K562 (cell line): Measurements from ENCODE around the gene PARD3. TPM values are rescaled to one million over a fixed set of nuclear protein-coding genes. Genes with fewer than 3 reads are reported as not detected.

Experiments used
- ATAC-seq: fragments of 200-7000 bp; cut with Tn5 transposase; 3 replicates; pipeline ENCODE4 v1.9.1; 2020; ENCODE audit warnings: moderate library complexity
- BruUV-seq: library from RNA; stranded (reverse); fragments of 400-500 nt; replicated peaks from 2 replicates; lab custom pipeline; 2021; lab: Mats Ljungman, UMichigan
- CTCF ChIA-PET: fragments of 300-600 bp; formaldehyde crosslinking; extraction: SDS; loops from one replicate; lab custom pipeline; 2021; ENCODE audit warnings: low intra/inter-chr PET ratio; lab: Yijun Ruan, JAX
- POLR2A ChIA-PET: fragments of 300-600, 350-650 bp; sonication (Branson Sonifier 250); formaldehyde crosslinking; extraction: SDS; loops from one replicate; lab custom pipeline; 2021; ENCODE audit warnings: antibody characterized with exemption, inconsistent platforms; lab: Yijun Ruan, JAX
- DNase-seq, 4 experiments: peaks; one replicate each; pipeline versions ENCODE4 v3.0.0 to v3.0.0-alpha.2; 2011 to 2018; ENCODE audit warnings: low spot score in 3 of 4, mixed read lengths in 3 of 4; ENCODE audit errors: extremely low read depth in 1 of 4
- FAIRE-seq: peaks from 2 replicates; lab custom pipeline; 2011; peaks lifted over from hg19 to GRCh38; lab: Jason Lieb, UNC
- H2AFZ ChIP-seq: 2 replicates; pipeline ENCODE4 v1.6.0; 2011; ENCODE audit warnings: low read depth, low read length, control low read depth, inconsistent platforms
- H3K27ac ChIP-seq: fragments of 200-600 bp; 3 replicates; pipeline ENCODE4 v1.8.0; 2011; ENCODE audit warnings: low read depth, mild to moderate bottlenecking, control low read depth, inconsistent platforms, low read length, moderate library complexity, mixed read lengths; ENCODE audit errors: extremely low read depth
- H3K27me3 ChIP-seq, 2 experiments: fragments of 300-600 bp in 1 of 2; 2 replicates in 1 of 2; 3 replicates in 1 of 2; pipeline versions ENCODE4 v1.6.0 to v1.8.0; 2011; ENCODE audit warnings: inconsistent platforms in 2 of 2, low read length in 2 of 2, mild to moderate bottlenecking in 1 of 2, mixed read lengths in 1 of 2, moderate library complexity in 1 of 2; ENCODE audit not compliant: control insufficient read depth in 2 of 2, insufficient read depth in 2 of 2
- H3K36me3 ChIP-seq: fragments of 300-600 bp; 3 replicates; pipeline ENCODE4 v1.8.0; 2011; ENCODE audit warnings: mild to moderate bottlenecking, low read length, inconsistent platforms; ENCODE audit not compliant: control insufficient read depth, insufficient read depth
- H3K4me1 ChIP-seq, 2 experiments: fragments of 200-600 bp in 1 of 2; replicated peaks in 1 of 2; 2 replicates in 1 of 2; 3 replicates in 1 of 2; pipeline versions ENCODE4 v1.5.1 to v1.8.0; 2011; ENCODE audit warnings: inconsistent platforms in 2 of 2, low read length in 2 of 2, mild to moderate bottlenecking in 1 of 2, mixed read lengths in 1 of 2, moderate library complexity in 1 of 2; ENCODE audit not compliant: control insufficient read depth in 2 of 2, insufficient read depth in 2 of 2
- H3K4me2 ChIP-seq: 2 replicates; pipeline ENCODE4 v1.6.1; 2011; ENCODE audit warnings: low read length, control low read depth, inconsistent platforms, mixed read lengths; ENCODE audit not compliant: insufficient read depth
- H3K4me3 ChIP-seq: fragments of 200-600 bp; sonication (generic), shearing (Covaris generic); 2 replicates; pipeline ENCODE4 v1.5.1; 2016; ENCODE audit warnings: control low read depth, inconsistent platforms
- H3K79me2 ChIP-seq: fragments of 200-600 bp; 3 replicates; pipeline ENCODE4 v1.8.0; 2011; ENCODE audit warnings: low read length, inconsistent platforms; ENCODE audit not compliant: control insufficient read depth, insufficient read depth
- H3K9ac ChIP-seq, 2 experiments: 2 replicates each; pipeline versions ENCODE4 v1.6.0 to v1.6.1; 2011; ENCODE audit warnings: low read depth in 2 of 2, low read length in 2 of 2, control low read depth in 1 of 2, inconsistent platforms in 1 of 2, mild to moderate bottlenecking in 1 of 2, mixed read lengths in 1 of 2; ENCODE audit not compliant: insufficient read depth in 1 of 2
- H3K9me1 ChIP-seq: one replicate; pipeline ENCODE4 v1.6.0; 2011; ENCODE audit warnings: inconsistent platforms, mild to moderate bottlenecking, low read length, moderate library complexity; ENCODE audit not compliant: control insufficient read depth, insufficient read depth
- H3K9me3 ChIP-seq: replicated peaks from 2 replicates; pipeline ENCODE4 v1.5.1; 2011; ENCODE audit warnings: low read depth, low read length, inconsistent platforms; ENCODE audit not compliant: control insufficient read depth, insufficient read depth
- H4K20me1 ChIP-seq: replicated peaks from 2 replicates; pipeline ENCODE4 v1.6.1; 2011; ENCODE audit warnings: low read length, inconsistent platforms, mixed read lengths; ENCODE audit not compliant: control insufficient read depth, insufficient read depth
- CCNT2 ChIP-seq: IDR thresholded peaks from 2 replicates; pipeline ENCODE4 v1.6.1; 2011; ENCODE audit warnings: borderline replicate concordance, low read depth, mild to moderate bottlenecking, moderate library complexity, mixed read lengths, low read length; ENCODE audit not compliant: insufficient read length; ENCODE audit errors: extremely low read depth
- COPS2 ChIP-seq: fragments of 450-650 bp; conservative IDR thresholded peaks from 2 replicates; pipeline ENCODE4 v1.6.1; 2016; ENCODE audit warnings: mild to moderate bottlenecking, moderate library complexity
- GABPA ChIP-seq: fragments of 200-800 bp; sonication (Bioruptor generic); conservative IDR thresholded peaks from 2 replicates; pipeline ENCODE4 v1.6.1; 2016; ENCODE audit warnings: low read depth, missing genetic modification characterization, missing compliant biosample characterization
- GATAD2A ChIP-seq: fragments of 450-650 bp; IDR thresholded peaks from 2 replicates; pipeline ENCODE4 v1.6.1; 2017
- HIVEP1 ChIP-seq: fragments of 250-450 bp; sonication (Bioruptor Pico); IDR thresholded peaks from 2 replicates; pipeline ENCODE4 v1.4.0; 2020; ENCODE audit warnings: mild to moderate bottlenecking
- SETDB1 ChIP-seq: IDR thresholded peaks from one replicate; pipeline ENCODE4 v1.6.1; 2012; ENCODE audit warnings: low read length, control low read depth, inconsistent platforms
- SRSF1 ChIP-seq: fragments of 200-400 bp; formaldehyde crosslinking; IDR thresholded peaks from 2 replicates; pipeline ENCODE4 v1.6.1; 2017; ENCODE audit warnings: mild to moderate bottlenecking, low read depth, low read length, moderate library complexity
- TEAD2 ChIP-seq: fragments of 450-650 bp; IDR thresholded peaks from 2 replicates; pipeline ENCODE4 v1.6.1; 2016; ENCODE audit warnings: missing genetic modification characterization, control low read depth, missing compliant biosample characterization
- ZNF23 ChIP-seq: fragments of 250-450 bp; sonication (Bioruptor Pico); IDR thresholded peaks from 2 replicates; pipeline ENCODE4 v1.4.0; 2020; ENCODE audit warnings: mild to moderate bottlenecking
- ZNF277 ChIP-seq: fragments of 250-450 bp; sonication (Bioruptor Pico); IDR thresholded peaks from 2 replicates; pipeline ENCODE4 v1.8.0; 2022; ENCODE audit warnings: inconsistent platforms, mild to moderate bottlenecking, moderate library complexity, borderline replicate concordance
- ZNF282 ChIP-seq: sonication (generic); formaldehyde crosslinking; IDR thresholded peaks from 2 replicates; pipeline ENCODE4 v1.8.1; 2023; ENCODE audit warnings: missing genetic modification reagents
- ZNF436 ChIP-seq: fragments of 250-450, 450-650 bp; sonication (Bioruptor Pico); formaldehyde crosslinking; IDR thresholded peaks from 2 replicates; pipeline ENCODE4 v1.7.0; 2020; ENCODE audit warnings: mild to moderate bottlenecking
- WGBS: fragments of 100-300 bp; shearing (Covaris generic); methylation state at CpG from one replicate; pipeline ENCODE4 v1.1.6; 2016; ENCODE audit warnings: low coverage, mixed read lengths; ENCODE audit not compliant: insufficient coverage; ENCODE audit errors: missing lambda C conversion rate; 5-methylcytosine and 5-hydroxymethylcytosine counted together
- in situ Hi-C: fragments of 300-500 bp; cut with MboI; formaldehyde crosslinking; loops from 4 replicates; pipeline ENCODE4 v1.15.0; 2018; ENCODE audit warnings: inconsistent platforms, mixed read lengths
- intact Hi-C: fragments of 100-400 bp; cut with micrococcal nuclease; formaldehyde crosslinking; loops from 2 replicates; pipeline ENCODE4 v1.14.2; 2022
- polyA plus RNA-seq, 8 experiments: library from polyadenylated mRNA; depleted of rRNA in 4 of 8; stranded (reverse) in 5 of 8; unstranded in 3 of 8; fragments of >200 nt; fragmentation: Nextera tagmentation in 2 of 8; fragmentation: Illumina TruSeq in 1 of 8; extraction: Ambion mirVana in 2 of 8; extraction: Trizol in 1 of 8; gene quantifications; 2 replicates each; pipeline versions ENCODE4 v1.2.1 to v1.2.3, GENCODE V29; 2011 to 2014; ENCODE audit warnings: inconsistent platforms in 1 of 8, missing spikeins in 1 of 8
- total RNA-seq, 7 experiments: library from RNA; depleted of rRNA in 6 of 7; stranded (reverse); fragments of >200 nt in 6 of 7; fragmentation: Illumina TruSeq in 2 of 7; extraction: Trizol in 2 of 7; gene quantifications; 2 replicates each; pipeline versions ENCODE4 v1.2.1 to v1.2.3, GENCODE V29; 2011 to 2021; ENCODE audit warnings: low replicate concordance in 1 of 7
- TF ChIP-seq, protein P1 (sequence below): conservative IDR thresholded peaks from 2 replicates; pipeline ENCODE4 v1.6.1; 2011; ENCODE audit warnings: low read depth, mild to moderate bottlenecking, low read length; ENCODE audit not compliant: control insufficient read depth
- TF ChIP-seq, protein P2 (sequence below): fragments of 450-650 bp; IDR thresholded peaks from 2 replicates; pipeline ENCODE4 v1.6.1; 2017; ENCODE audit warnings: mild to moderate bottlenecking, moderate library complexity
- TF ChIP-seq, protein P3 (sequence below): IDR thresholded peaks from 2 replicates; pipeline ENCODE4 v1.6.1; 2011; ENCODE audit warnings: borderline replicate concordance, low read depth, mild to moderate bottlenecking, moderate library complexity, low read length; ENCODE audit not compliant: insufficient read depth, poor library complexity, severe bottlenecking

PARD3 gene
- total and polyA plus RNA-seq, 9 of the 15 experiments (the other 6 are each of a cell fraction or from before 2014, with no cell fraction given), result 2.7 to 11.7 (median 7.7) TPM

- FAIRE-seq, result no peak
- TF ChIP-seq GABPA (tag), result no peak
- TF ChIP-seq COPS2, result no peak
- TF ChIP-seq, protein P1, sequence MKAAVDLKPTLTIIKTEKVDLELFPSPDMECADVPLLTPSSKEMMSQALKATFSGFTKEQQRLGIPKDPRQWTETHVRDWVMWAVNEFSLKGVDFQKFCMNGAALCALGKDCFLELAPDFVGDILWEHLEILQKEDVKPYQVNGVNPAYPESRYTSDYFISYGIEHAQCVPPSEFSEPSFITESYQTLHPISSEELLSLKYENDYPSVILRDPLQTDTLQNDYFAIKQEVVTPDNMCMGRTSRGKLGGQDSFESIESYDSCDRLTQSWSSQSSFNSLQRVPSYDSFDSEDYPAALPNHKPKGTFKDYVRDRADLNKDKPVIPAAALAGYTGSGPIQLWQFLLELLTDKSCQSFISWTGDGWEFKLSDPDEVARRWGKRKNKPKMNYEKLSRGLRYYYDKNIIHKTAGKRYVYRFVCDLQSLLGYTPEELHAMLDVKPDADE, result no peak
- TF ChIP-seq HIVEP1 (CRISPR knock-in tag), result no peak
- no peak for TF ChIP-seq ZNF23 (CRISPR knock-in tag)
- TF ChIP-seq, protein P2, sequence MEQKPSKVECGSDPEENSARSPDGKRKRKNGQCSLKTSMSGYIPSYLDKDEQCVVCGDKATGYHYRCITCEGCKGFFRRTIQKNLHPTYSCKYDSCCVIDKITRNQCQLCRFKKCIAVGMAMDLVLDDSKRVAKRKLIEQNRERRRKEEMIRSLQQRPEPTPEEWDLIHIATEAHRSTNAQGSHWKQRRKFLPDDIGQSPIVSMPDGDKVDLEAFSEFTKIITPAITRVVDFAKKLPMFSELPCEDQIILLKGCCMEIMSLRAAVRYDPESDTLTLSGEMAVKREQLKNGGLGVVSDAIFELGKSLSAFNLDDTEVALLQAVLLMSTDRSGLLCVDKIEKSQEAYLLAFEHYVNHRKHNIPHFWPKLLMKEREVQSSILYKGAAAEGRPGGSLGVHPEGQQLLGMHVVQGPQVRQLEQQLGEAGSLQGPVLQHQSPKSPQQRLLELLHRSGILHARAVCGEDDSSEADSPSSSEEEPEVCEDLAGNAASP, result no peak
- TF ChIP-seq ZNF282 (CRISPR knock-in tag), result no peak
- TF ChIP-seq ZNF277 (CRISPR knock-in tag), result no peak
- no peak for TF ChIP-seq CCNT2
- no peak for TF ChIP-seq ZNF436 (CRISPR knock-in tag)
- TF ChIP-seq, protein P3, sequence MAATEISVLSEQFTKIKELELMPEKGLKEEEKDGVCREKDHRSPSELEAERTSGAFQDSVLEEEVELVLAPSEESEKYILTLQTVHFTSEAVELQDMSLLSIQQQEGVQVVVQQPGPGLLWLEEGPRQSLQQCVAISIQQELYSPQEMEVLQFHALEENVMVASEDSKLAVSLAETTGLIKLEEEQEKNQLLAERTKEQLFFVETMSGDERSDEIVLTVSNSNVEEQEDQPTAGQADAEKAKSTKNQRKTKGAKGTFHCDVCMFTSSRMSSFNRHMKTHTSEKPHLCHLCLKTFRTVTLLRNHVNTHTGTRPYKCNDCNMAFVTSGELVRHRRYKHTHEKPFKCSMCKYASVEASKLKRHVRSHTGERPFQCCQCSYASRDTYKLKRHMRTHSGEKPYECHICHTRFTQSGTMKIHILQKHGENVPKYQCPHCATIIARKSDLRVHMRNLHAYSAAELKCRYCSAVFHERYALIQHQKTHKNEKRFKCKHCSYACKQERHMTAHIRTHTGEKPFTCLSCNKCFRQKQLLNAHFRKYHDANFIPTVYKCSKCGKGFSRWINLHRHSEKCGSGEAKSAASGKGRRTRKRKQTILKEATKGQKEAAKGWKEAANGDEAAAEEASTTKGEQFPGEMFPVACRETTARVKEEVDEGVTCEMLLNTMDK, result no peak
- no peak for TF ChIP-seq GATAD2A
- TF ChIP-seq TEAD2 (tag), result no peak
- no peak for TF ChIP-seq SRSF1
- TF ChIP-seq SETDB1, result no peak
- TF ChIP-seq, all 486 proteins: peak for 0
- H3K9ac ChIP-seq, result no peak overlapping the region
- ATAC-seq, result no peak
- H3K79me2 ChIP-seq, result no peaks in the 10 kb centered on the region
- no peak for DNase-seq
- no peaks in the 10 kb centered on the region; the same call in 1 of the 2 replicates for H3K9me3 ChIP-seq
- H3K4me3 ChIP-seq, result no peak overlapping the region
- H3K4me2 ChIP-seq, result no peak overlapping the region
- CTCF ChIA-PET, result no interaction called here
- no peaks in the 10 kb centered on the region for H3K36me3 ChIP-seq
- no peaks in the 10 kb centered on the region for H3K9me1 ChIP-seq
- H3K27ac ChIP-seq, result no peak overlapping the region
- WGBS, result 0% methylated on average over 7 of the region's 7 CpGs
- no peaks in the 10 kb centered on the region for H4K20me1 ChIP-seq
- POLR2A ChIA-PET, result interaction anchor here (0.5 to 1.1 kb wide), 2 partner anchors 13 to 1066 kb away, joined by 4 to 5 read pairs; no protein-coding TSS in a partner anchor
- no peak overlapping the region for H2AFZ ChIP-seq
- intact Hi-C loops (no loop called here), in situ Hi-C loops (no loop called here)
- no peaks in the 10 kb centered on the region for H3K4me1 ChIP-seq
- no peaks in the 10 kb centered on the region for H3K27me3 ChIP-seq
- BruUV-seq, result no TSS peak
These were observed 720.9 kb downstream of the PARD3 start for GRCh38 chr10:34094146-34094696.
